OCI-LY7 (cell line): ENCODE results near the gene MSH3. TPM values are rescaled to one million over a fixed set of nuclear protein-coding genes. Genes with fewer than 3 reads are reported as not detected.

Experiments used
- BruUV-seq: library from RNA; stranded (reverse); fragments of 400-500 nt; replicated peaks from 2 replicates; lab custom pipeline; 2021; lab: Mats Ljungman, UMichigan
- CTCF ChIA-PET: fragments of 300-600 bp; sonication (Branson Sonifier 250); formaldehyde crosslinking; loops from one replicate; lab custom pipeline; 2022; ENCODE audit warnings: antibody characterized with exemption; ENCODE audit not compliant: unreplicated experiment; lab: Charles Lee
- POLR2A ChIA-PET: fragments of 300-600 bp; sonication (Branson Sonifier 250); formaldehyde crosslinking; loops from one replicate; lab custom pipeline; 2022; ENCODE audit warnings: antibody characterized with exemption; lab: Charles Lee
- DNase-seq: peaks from one replicate; pipeline ENCODE4 v3.0.0-alpha.2; 2015; ENCODE audit warnings: low spot score
- H2AFZ ChIP-seq: fragments of 200-600 bp; sonication (generic), shearing (Covaris generic); 2 replicates; pipeline ENCODE4 v1.6.1; 2014; ENCODE audit warnings: mild to moderate bottlenecking, antibody characterized with exemption, low read length, moderate library complexity
- H3K27ac ChIP-seq: fragments of 200-600 bp; sonication (generic); 2 replicates; pipeline ENCODE4 v1.5.1; 2014; ENCODE audit warnings: mixed run types, low read depth, mild to moderate bottlenecking, moderate library complexity, low read length, inconsistent platforms; ENCODE audit not compliant: poor library complexity, severe bottlenecking
- H3K36me3 ChIP-seq: fragments of 200-600 bp; sonication (generic); 2 replicates; pipeline ENCODE4 v1.6.1; 2014; ENCODE audit warnings: mild to moderate bottlenecking, antibody characterized with exemption, low read length, moderate library complexity, mixed read lengths; ENCODE audit not compliant: insufficient read depth
- H3K4me1 ChIP-seq: fragments of 200-600 bp; sonication (generic); 2 replicates; pipeline ENCODE4 v1.5.1; 2014; ENCODE audit warnings: mild to moderate bottlenecking, low read length; ENCODE audit not compliant: insufficient read depth, poor library complexity, severe bottlenecking
- H3K4me2 ChIP-seq: fragments of 200-600 bp; sonication (generic); 2 replicates; pipeline ENCODE4 v1.6.1; 2014; ENCODE audit warnings: mild to moderate bottlenecking, low read length
- H3K4me3 ChIP-seq: fragments of 200-600 bp; sonication (generic); 2 replicates; pipeline ENCODE4 v1.5.1; 2014; ENCODE audit warnings: mild to moderate bottlenecking, low read depth, low read length; ENCODE audit not compliant: poor library complexity, severe bottlenecking
- H3K79me2 ChIP-seq: fragments of 200-600 bp; sonication (generic); 2 replicates; pipeline ENCODE4 v1.6.1; 2016; ENCODE audit warnings: low read depth, mild to moderate bottlenecking, low read length, moderate library complexity, mixed read lengths; ENCODE audit not compliant: insufficient read depth
- H3K9me2 ChIP-seq: fragments of 200-600 bp; sonication (generic); 2 replicates; pipeline ENCODE4 v1.6.1; 2016; ENCODE audit warnings: mild to moderate bottlenecking, low read length, mixed read lengths; ENCODE audit not compliant: insufficient read depth
- H3K9me3 ChIP-seq: fragments of 200-600 bp; sonication (generic); 2 replicates; pipeline ENCODE4 v1.6.1; 2014; ENCODE audit warnings: mild to moderate bottlenecking, mixed run types, low read length, mixed read lengths
- H4K20me1 ChIP-seq: fragments of 200-600 bp; sonication (generic); 2 replicates; pipeline ENCODE4 v1.6.1; 2014; ENCODE audit warnings: mild to moderate bottlenecking, antibody characterized with exemption, low read length, moderate library complexity, mixed read lengths; ENCODE audit not compliant: insufficient read depth
- EZH2phosphoT487 ChIP-seq: fragments of 200-600 bp; sonication (generic); IDR thresholded peaks from 2 replicates; pipeline ENCODE4 v1.6.1; 2018; ENCODE audit warnings: low read depth, borderline replicate concordance, mild to moderate bottlenecking, mixed run types, antibody characterized with exemption, low read length, moderate library complexity, mixed read lengths
- intact Hi-C: fragments of 100-400 bp; cut with micrococcal nuclease; formaldehyde crosslinking; loops from one replicate; pipeline ENCODE4 v1.10.0; 2022; ENCODE audit not compliant: unreplicated experiment
- total RNA-seq, 2 experiments: library from RNA; depleted of rRNA in 1 of 2; stranded (reverse); fragments of >200 nt in 1 of 2; shearing (Covaris generic) in 1 of 2; gene quantifications; 2 replicates each; pipeline ENCODE4 v1.2.3, GENCODE V29; 2014 to 2022
- TF ChIP-seq, protein P1 (sequence below): fragments of 200-600 bp; sonication (generic); conservative IDR thresholded peaks from 2 replicates; pipeline ENCODE4 v1.5.1; 2014; ENCODE audit warnings: mild to moderate bottlenecking, antibody characterized with exemption, low read length, moderate library complexity, mixed read lengths

MSH3 gene
- total RNA-seq, 2 experiments from 2014 or later: 15.4 to 28.3 TPM

DNA sequence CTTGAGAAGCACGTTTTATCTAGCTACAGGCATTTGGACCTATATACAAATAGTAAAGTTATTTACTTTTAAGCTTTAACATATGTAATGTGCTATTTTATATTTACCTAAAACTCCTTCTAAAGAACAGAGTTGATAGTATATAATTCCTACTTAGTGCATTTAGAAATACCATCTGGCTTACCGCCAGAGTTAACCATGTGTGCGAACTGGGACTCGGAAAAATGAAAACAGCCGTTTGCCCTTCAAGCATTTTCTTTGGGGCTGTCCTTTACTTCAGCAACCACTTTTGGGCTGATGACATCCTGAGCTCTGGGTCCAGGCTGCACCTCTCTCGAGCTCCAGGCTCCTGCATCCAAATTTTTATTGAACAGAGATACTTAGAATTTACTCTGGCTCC is 22.3 kb downstream of the MSH3 start:
- H2AFZ ChIP-seq: no peak overlapping the region
- TF ChIP-seq, protein P1, sequence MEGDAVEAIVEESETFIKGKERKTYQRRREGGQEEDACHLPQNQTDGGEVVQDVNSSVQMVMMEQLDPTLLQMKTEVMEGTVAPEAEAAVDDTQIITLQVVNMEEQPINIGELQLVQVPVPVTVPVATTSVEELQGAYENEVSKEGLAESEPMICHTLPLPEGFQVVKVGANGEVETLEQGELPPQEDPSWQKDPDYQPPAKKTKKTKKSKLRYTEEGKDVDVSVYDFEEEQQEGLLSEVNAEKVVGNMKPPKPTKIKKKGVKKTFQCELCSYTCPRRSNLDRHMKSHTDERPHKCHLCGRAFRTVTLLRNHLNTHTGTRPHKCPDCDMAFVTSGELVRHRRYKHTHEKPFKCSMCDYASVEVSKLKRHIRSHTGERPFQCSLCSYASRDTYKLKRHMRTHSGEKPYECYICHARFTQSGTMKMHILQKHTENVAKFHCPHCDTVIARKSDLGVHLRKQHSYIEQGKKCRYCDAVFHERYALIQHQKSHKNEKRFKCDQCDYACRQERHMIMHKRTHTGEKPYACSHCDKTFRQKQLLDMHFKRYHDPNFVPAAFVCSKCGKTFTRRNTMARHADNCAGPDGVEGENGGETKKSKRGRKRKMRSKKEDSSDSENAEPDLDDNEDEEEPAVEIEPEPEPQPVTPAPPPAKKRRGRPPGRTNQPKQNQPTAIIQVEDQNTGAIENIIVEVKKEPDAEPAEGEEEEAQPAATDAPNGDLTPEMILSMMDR: no peak
- no peak for TF ChIP-seq EZH2phosphoT487
- BruUV-seq: no TSS peak
- no peak for DNase-seq
- no peak overlapping the region for H3K27ac ChIP-seq
- H4K20me1 ChIP-seq: no peaks in the 10 kb centered on the region
- H3K4me2 ChIP-seq: no peak overlapping the region
- ChIA-PET POLR2A (interaction anchor here (1.6 kb wide), 1 partner anchor 11 kb away, joined by 4 read pairs; no protein-coding TSS in a partner anchor), CTCF (no interaction called here)
- H3K36me3 ChIP-seq: peaks cover 89% of the 10 kb centered on the region
- intact Hi-C loops: loop anchor here (10.0 kb wide), 1 partner anchor 582 kb away; no protein-coding TSS in a partner anchor
- H3K9me2 ChIP-seq: peaks cover 1% of the 10 kb centered on the region; the same call in 1 of the 2 replicates
- H3K4me1 ChIP-seq: no peaks in the 10 kb centered on the region
- no peaks in the 10 kb centered on the region for H3K9me3 ChIP-seq
- H3K79me2 ChIP-seq: no peaks in the 10 kb centered on the region
- no peak overlapping the region for H3K4me3 ChIP-seq

DNA sequence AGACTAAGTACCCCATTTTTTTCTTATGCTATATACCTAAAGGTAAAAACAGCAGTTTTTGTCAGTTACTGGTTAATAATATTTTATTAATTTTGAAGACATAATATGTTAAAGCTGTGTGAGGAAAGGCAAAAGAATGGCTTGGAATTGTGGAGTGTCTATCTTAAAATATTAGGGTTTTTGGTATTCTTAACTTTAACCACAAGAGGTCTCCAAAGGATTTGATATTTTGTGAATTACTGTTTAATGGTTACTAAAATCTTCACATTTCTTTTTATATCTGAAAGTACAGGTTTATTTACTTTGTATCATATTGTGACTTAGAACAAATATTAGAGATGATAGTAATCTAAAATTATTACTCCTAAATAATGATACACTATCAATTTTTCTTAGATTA is 32.3 kb downstream of the MSH3 start:
- Histone ChIP-seq H2AFZ (no peak overlapping the region), H3K79me2 (peaks cover 30% of the 10 kb centered on the region), H3K36me3 (peaks cover 69% of the 10 kb centered on the region), H3K9me2 (peaks cover 2% of the 10 kb centered on the region; the same call in 1 of the 2 replicates), H3K4me2 (no peak overlapping the region), H3K9me3 (peaks cover 16% of the 10 kb centered on the region; the same call in 1 of the 2 replicates), H4K20me1 (0 out of 2 replicates have a peak, but pooled peaks cover 6% of the 10 kb centered on the region), H3K27ac (no peak overlapping the region), H3K4me3 (no peak overlapping the region), H3K4me1 (no peaks in the 10 kb centered on the region)
- ChIA-PET POLR2A (no interaction called here), CTCF (no interaction called here)
- TF ChIP-seq EZH2phosphoT487: no peak
- TF ChIP-seq, protein P1: peak; percentile 71
- no TSS peak for BruUV-seq
- DNase-seq: peak; percentile 19
- intact Hi-C loops: loop anchor here (5.0 kb wide), 1 partner anchor 481 kb away; no protein-coding TSS in a partner anchor

DNA sequence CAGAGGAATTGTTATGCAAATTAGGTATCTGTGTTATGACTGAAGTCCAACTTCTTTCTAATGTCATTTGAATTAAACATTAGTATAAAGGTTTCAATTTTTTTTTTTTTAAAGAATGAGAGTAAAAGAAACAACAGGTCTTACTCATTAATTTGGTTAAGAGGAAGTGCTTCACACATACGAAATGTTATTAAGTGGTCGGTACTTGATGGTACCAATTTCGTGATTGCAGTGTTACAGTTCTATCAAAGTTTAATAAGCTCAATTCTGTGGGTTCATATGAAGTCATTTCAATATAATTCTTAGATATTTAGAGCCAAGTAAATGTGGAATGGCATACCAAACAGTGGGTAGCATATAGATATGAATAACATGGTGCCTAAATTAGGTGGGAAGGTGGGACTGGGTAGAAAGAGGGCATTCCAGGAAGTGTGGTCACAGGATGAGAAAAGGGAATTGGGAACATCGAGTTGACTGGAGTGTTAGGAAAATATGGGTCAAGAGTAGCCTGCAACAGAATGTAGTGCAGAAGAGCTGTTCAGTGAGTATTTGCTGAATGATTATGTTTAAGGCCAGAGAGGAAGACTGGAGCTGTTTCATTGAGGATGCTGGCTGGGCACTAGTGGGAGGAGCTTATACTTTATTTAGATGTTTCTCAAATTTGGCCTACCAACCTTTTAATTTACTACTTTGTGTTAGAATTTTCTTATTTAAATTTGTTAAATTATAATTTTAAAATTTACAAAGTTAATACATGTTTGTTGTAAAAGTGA is 34.4 kb downstream of the MSH3 start:
- Histone ChIP-seq H2AFZ (no peak overlapping the region), H4K20me1 (0 out of 2 replicates have a peak, but pooled peaks cover 6% of the 10 kb centered on the region), H3K4me2 (no peak overlapping the region), H3K9me3 (peaks cover 12% of the 10 kb centered on the region; the same call in 1 of the 2 replicates), H3K9me2 (no peaks in the 10 kb centered on the region), H3K4me3 (no peak overlapping the region), H3K36me3 (peaks cover 51% of the 10 kb centered on the region), H3K4me1 (no peaks in the 10 kb centered on the region), H3K79me2 (peaks cover 30% of the 10 kb centered on the region), H3K27ac (no peak overlapping the region)
- BruUV-seq: no TSS peak
- ChIA-PET CTCF (no interaction called here), POLR2A (no interaction called here)
- intact Hi-C loops: loop anchor here (5.0 kb wide), 1 partner anchor 478 kb away; no protein-coding TSS in a partner anchor
- no peak for TF ChIP-seq EZH2phosphoT487
- no peak for DNase-seq
